Lung (tissue), 16 donors: ENCODE results near the gene SYK. TPM values are rescaled to one million over a fixed set of nuclear protein-coding genes. Genes with fewer than 3 reads are reported as not detected.
"Not testable (repeated sequence)": the region's sequence is repeated elsewhere in the genome, so short reads cannot be mapped to it uniquely, and the experiment has no call there.

ENCODE experiments used
- ATAC-seq: fragments of 200-7000 bp; cut with Tn5 transposase; one replicate; pipeline ENCODE4 v1.9.1; 2020; ENCODE audit warnings: moderate number of reproducible peaks; ENCODE audit not compliant: insufficient read depth, low FRiP score
- DNase-seq, 3 donors: peaks; one replicate each; pipeline ENCODE4 v3.0.0-alpha.2; 2013 to 2017
- H3K27ac ChIP-seq, 2 donors: one replicate each; pipeline ENCODE4 v1.5.1; 2013; ENCODE audit warnings: mild to moderate bottlenecking in 2 of 2, moderate library complexity in 2 of 2, control low read depth in 1 of 2, inconsistent platforms in 1 of 2, low read depth in 1 of 2, low read length in 1 of 2
- H3K27me3 ChIP-seq, 3 donors: one replicate each; pipeline ENCODE4 v1.5.1; 2013; ENCODE audit warnings: low read length in 2 of 3; ENCODE audit not compliant: control insufficient read depth in 3 of 3, insufficient read depth in 3 of 3
- H3K36me3 ChIP-seq, 4 donors: one replicate each; pipeline ENCODE4 v1.5.1; 2013; ENCODE audit warnings: low read length in 4 of 4, mild to moderate bottlenecking in 1 of 4, moderate library complexity in 1 of 4; ENCODE audit not compliant: control insufficient read depth in 4 of 4, insufficient read depth in 4 of 4
- H3K4me1 ChIP-seq, 5 donors: one replicate each; pipeline ENCODE4 v1.5.1; 2013; ENCODE audit warnings: low read length in 5 of 5, mild to moderate bottlenecking in 2 of 5, moderate library complexity in 1 of 5; ENCODE audit not compliant: control insufficient read depth in 5 of 5, insufficient read depth in 5 of 5
- H3K4me3 ChIP-seq: one replicate; pipeline ENCODE4 v1.5.1; 2013; ENCODE audit warnings: mild to moderate bottlenecking, control low read depth, moderate library complexity
- H3K9ac ChIP-seq, 2 donors: one replicate each; pipeline ENCODE4 v1.5.1; 2013; ENCODE audit warnings: low read length in 2 of 2, control low read depth in 1 of 2; ENCODE audit not compliant: insufficient read depth in 1 of 2
- H3K9me3 ChIP-seq, 4 donors: one replicate each; pipeline ENCODE4 v1.5.1; 2013; ENCODE audit warnings: low read length in 3 of 4, mild to moderate bottlenecking in 1 of 4, moderate library complexity in 1 of 4; ENCODE audit not compliant: control insufficient read depth in 4 of 4, insufficient read depth in 3 of 4
- CTCF ChIP-seq: IDR thresholded peaks from 2 replicates; pipeline ENCODE4 v1.5.1; 2012; ENCODE audit warnings: mild to moderate bottlenecking; ENCODE audit errors: control extremely low read depth, extremely low read depth
- WGBS, 2 donors: extraction: QIAGEN DNeasy Blood & Tissue Kit; methylation state at CpG; one replicate each; pipeline ENCODE4 v1.1.7; 2013; 5-methylcytosine and 5-hydroxymethylcytosine counted together
- long read RNA-seq, 5 donors: transcript quantifications; one replicate each; lab custom pipeline, GENCODE V29; 2026
- polyA plus RNA-seq, 2 donors: library from polyadenylated mRNA; stranded (reverse); fragments of 200-250 nt; gene quantifications; one replicate each; pipeline ENCODE4 v1.2.1, GENCODE V29; 2013
- total RNA-seq, 2 donors: library from RNA; depleted of rRNA in 1 of 2; stranded (reverse); fragments of >200 nt in 1 of 2; gene quantifications; one replicate each; pipeline ENCODE4 v1.2.1, GENCODE V29; 2014 to 2021
- donor health status: control.
- donor health status: control.
- donor health status: Bipolar disorder and iron deficiency.
- donor health status: healthy.
- donor health status: DM: yes; HTN: yes; CAD: no.

Gene SYK
- total RNA-seq: 10 to 100 TPM; 22.3 to 71.6 TPM
- 10 to 100 TPM; 13.7 to 47.8 TPM for polyA plus RNA-seq
- long read RNA-seq, donor 1, full-length matches to known transcripts: 2 of 17 reads
- long read RNA-seq, donor 1, partial matches to known transcripts: 15 of 17 reads
- long read RNA-seq, donor 1, other reads (novel, unspliced or antisense): 0 of 17 reads
- long read RNA-seq, donor 2: 0 reads
- long read RNA-seq, donor 3, full-length matches to known transcripts: 3 of 3 reads
- long read RNA-seq, donor 3, partial matches to known transcripts: 0 of 3 reads
- long read RNA-seq, donor 3, other reads (novel, unspliced or antisense): 0 of 3 reads
- long read RNA-seq, donor 4: 0 reads
- long read RNA-seq, donor 5: 0 reads

GRCh38 chr9:90801241-90801972, at the start of gene SYK:
SYK (plus strand) TSS chr9:90801819; CDS start chr9:90843899, 42,080 bp downstream.
- 1 to 3% methylated on average over 44 to 64 of the region's 64 CpGs for WGBS, 2 donors

GRCh38 chr9:90755514-90756371, 45.9 kb upstream of the SYK start:
- H3K36me3 ChIP-seq, H3K4me1 ChIP-seq, H3K4me3 ChIP-seq, ATAC-seq, H3K27me3 ChIP-seq, H3K9me3 ChIP-seq, H3K27ac ChIP-seq, H3K9ac ChIP-seq: not testable (repeated sequence)
- peak; percentile 26 to 52 (median 33) for DNase-seq
- peak; percentile 2 for TF ChIP-seq CTCF
- WGBS, 2 donors: 47 to 62% methylated on average over 11 to 13 of the region's 13 CpGs

More at GRCh38 chr9:90801241-90801972, at the start of gene SYK:
- peaks cover 0 to 24% (median 7%) of the 10 kb centered on the region in 5 donors for H3K4me1 ChIP-seq
- H3K9me3 ChIP-seq: no peaks in the 10 kb centered on the region
- peak within 1 kb of the TSS in 1 of 2 donors; percentile 85 for H3K27ac ChIP-seq
- DNase-seq (peak in 2 of 3 donors; percentile 43 to 47), ATAC-seq (peak; percentile 93)
- H3K4me3 ChIP-seq: peak within 1 kb of the TSS; percentile 50
- no peaks in the 10 kb centered on the region for H3K36me3 ChIP-seq
- H3K9ac ChIP-seq: peak within 1 kb of the TSS in 1 of 2 donors; percentile 59
- TF ChIP-seq CTCF: no peak
- peaks cover 0 to 15% (median 0%) of the 10 kb centered on the region in 3 donors for H3K27me3 ChIP-seq

- WGBS, 2 donors: 77 to 79% methylated on average over 14 of the region's 14 CpGs
- H3K27ac ChIP-seq, H3K27me3 ChIP-seq, H3K36me3 ChIP-seq, H3K4me1 ChIP-seq, DNase-seq, ATAC-seq, H3K4me3 ChIP-seq, H3K9ac ChIP-seq, H3K9me3 ChIP-seq: not testable (repeated sequence)
Measured at GRCh38 chr9:90760577-90760976, 41.0 kb upstream of the SYK start.
